HCT116 (cell line): Measurements from ENCODE around the gene CDH13. TPM values are rescaled to one million over a fixed set of nuclear protein-coding genes. Genes with fewer than 3 reads are reported as not detected.

Experiments
- ATAC-seq: fragments of 200-7000 bp; cut with Tn5 transposase; 2 replicates; pipeline ENCODE4 v1.9.1; 2020; ENCODE audit warnings: mild to moderate bottlenecking, moderate library complexity
- BruUV-seq: library from RNA; stranded (reverse); fragments of 400-500 nt; replicated peaks from 2 replicates; lab custom pipeline; 2021; lab: Mats Ljungman, UMichigan
- CTCF ChIA-PET: fragments of 300-600 bp; sonication (Branson Sonifier 250); formaldehyde crosslinking; loops from one replicate; lab custom pipeline; 2021; ENCODE audit warnings: antibody characterized with exemption; lab: Charles Lee
- POLR2A ChIA-PET: fragments of 300-600, 350-600 bp; sonication (Branson Sonifier 250); formaldehyde crosslinking; loops from one replicate; lab custom pipeline; 2021; ENCODE audit warnings: antibody characterized with exemption; lab: Charles Lee
- RAD21 ChIA-PET, 2 experiments: fragments of 300-600 bp; sonication (Branson Sonifier 250); formaldehyde crosslinking; loops; one replicate each; lab custom pipeline; 2023; ENCODE audit warnings: low total read pairs in 2 of 2; ENCODE audit not compliant: uncharacterized antibody in 2 of 2, unreplicated experiment in 2 of 2, low non-redundant PET in 1 of 2; lab: Charles Lee
- DNase-seq: peaks from one replicate; pipeline ENCODE4 v3.0.0-alpha.2; 2010; ENCODE audit warnings: low read depth, low spot score
- H2AFZ ChIP-seq: fragments of 200-600 bp; shearing (Covaris generic), sonication (generic); 2 replicates; pipeline ENCODE4 v1.6.1; 2017; ENCODE audit warnings: low read depth, mixed run types, mixed read lengths, antibody characterized with exemption, low read length; ENCODE audit not compliant: poor library complexity, severe bottlenecking
- H3K27ac ChIP-seq: 2 replicates; pipeline ENCODE4 v1.5.1; 2012; ENCODE audit warnings: low read depth, low read length
- H3K27me3 ChIP-seq: fragments of 200-600 bp; sonication (generic); 2 replicates; pipeline ENCODE4 v1.6.1; 2016; ENCODE audit warnings: mixed run types, low read length, mixed read lengths; ENCODE audit not compliant: insufficient read depth
- H3K36me3 ChIP-seq, 2 experiments: fragments of 200-500 bp in 1 of 2; fragments of 200-600 bp in 1 of 2; sonication (Bioruptor generic) in 1 of 2; sonication (generic) in 1 of 2; 2 replicates each; pipeline versions ENCODE4 v1.5.1 to v1.6.1; 2014 to 2016; ENCODE audit warnings: low read length in 2 of 2, inconsistent platforms in 1 of 2, mixed read lengths in 1 of 2, mixed run types in 1 of 2; ENCODE audit not compliant: insufficient read depth in 2 of 2, control insufficient read depth in 1 of 2
- H3K4me1 ChIP-seq, 2 experiments: fragments of 200-600 bp in 1 of 2; sonication (generic) in 1 of 2; 2 replicates each; pipeline versions ENCODE4 v1.5.1 to v1.6.1; 2012 to 2017; ENCODE audit warnings: low read length in 2 of 2, inconsistent platforms in 1 of 2, mild to moderate bottlenecking in 1 of 2, mixed read lengths in 1 of 2, mixed run types in 1 of 2, moderate library complexity in 1 of 2; ENCODE audit not compliant: insufficient read depth in 2 of 2, control insufficient read depth in 1 of 2
- H3K4me2 ChIP-seq: fragments of 200-600 bp; sonication (generic); 2 replicates; pipeline ENCODE4 v1.6.1; 2017; ENCODE audit warnings: mixed run types, low read length, mixed read lengths
- H3K4me3 ChIP-seq, 2 experiments: fragments of 200-600 bp in 1 of 2; sonication (generic) in 1 of 2; replicated peaks in 1 of 2; 2 replicates each; pipeline ENCODE4 v1.5.1; 2011 to 2016; ENCODE audit warnings: low read length in 2 of 2, control low read depth in 1 of 2, low read depth in 1 of 2, mild to moderate bottlenecking in 1 of 2, mixed read lengths in 1 of 2, mixed run types in 1 of 2
- H3K79me2 ChIP-seq: fragments of 200-600 bp; sonication (generic); 2 replicates; pipeline ENCODE4 v1.6.1; 2017; ENCODE audit warnings: mild to moderate bottlenecking, mixed run types, low read length, moderate library complexity, mixed read lengths; ENCODE audit not compliant: insufficient read depth
- H3K9ac ChIP-seq: fragments of 200-600 bp; sonication (generic); 2 replicates; pipeline ENCODE4 v1.6.1; 2016; ENCODE audit warnings: low read length, mixed read lengths
- H3K9me2 ChIP-seq: fragments of 200-600 bp; sonication (generic), shearing (Covaris generic); 2 replicates; pipeline ENCODE4 v1.6.1; 2017; ENCODE audit warnings: mixed run types, mild to moderate bottlenecking, moderate library complexity; ENCODE audit not compliant: insufficient read depth
- H3K9me3 ChIP-seq, 2 experiments: fragments of 200-500 bp in 1 of 2; fragments of 200-600 bp in 1 of 2; sonication (Bioruptor generic) in 1 of 2; sonication (generic) in 1 of 2; 2 replicates each; pipeline ENCODE4 v1.6.1; 2014 to 2017; ENCODE audit warnings: low read length in 2 of 2, mixed read lengths in 2 of 2, inconsistent platforms in 1 of 2, low read depth in 1 of 2, mild to moderate bottlenecking in 1 of 2, mixed run types in 1 of 2, moderate library complexity in 1 of 2; ENCODE audit not compliant: control insufficient read depth in 1 of 2, insufficient read depth in 1 of 2
- H4K20me1 ChIP-seq: fragments of 200-600 bp; sonication (generic), shearing (Covaris generic); 2 replicates; pipeline ENCODE4 v1.6.1; 2017; ENCODE audit warnings: mixed run types, mild to moderate bottlenecking, moderate library complexity; ENCODE audit not compliant: insufficient read depth
- CBX3 ChIP-seq: IDR thresholded peaks from 2 replicates; pipeline ENCODE4 v1.6.1; 2012; ENCODE audit warnings: low read depth
- CEBPB ChIP-seq: IDR thresholded peaks from 2 replicates; pipeline ENCODE4 v1.6.1; 2012; ENCODE audit warnings: low read depth
- CTCF ChIP-seq, 3 experiments: fragments of 200-600 bp in 1 of 3; sonication (generic) in 1 of 3; IDR thresholded peaks in 2 of 3; conservative IDR thresholded peaks in 1 of 3; 2 replicates each; pipeline ENCODE4 v1.5.1; 2012 to 2017; ENCODE audit warnings: low read depth in 2 of 3, low read length in 2 of 3, antibody characterized with exemption in 1 of 3, borderline replicate concordance in 1 of 3, control low read depth in 1 of 3, mild to moderate bottlenecking in 1 of 3, mixed read lengths in 1 of 3, mixed run types in 1 of 3, moderate library complexity in 1 of 3; ENCODE audit not compliant: insufficient read depth in 1 of 3
- EGR1 ChIP-seq: IDR thresholded peaks from 2 replicates; pipeline ENCODE4 v1.6.1; 2012; ENCODE audit warnings: low read depth
- ELF1 ChIP-seq: IDR thresholded peaks from 2 replicates; pipeline ENCODE4 v1.6.1; 2012; ENCODE audit warnings: low read depth, borderline replicate concordance
- EZH2phosphoT487 ChIP-seq: fragments of 200-600 bp; IDR thresholded peaks from 2 replicates; pipeline ENCODE4 v1.6.1; 2018; ENCODE audit warnings: antibody characterized with exemption, borderline replicate concordance
- FOSL1 ChIP-seq: IDR thresholded peaks from 2 replicates; pipeline ENCODE4 v1.6.1; 2012; ENCODE audit warnings: low read depth
- JUND ChIP-seq: IDR thresholded peaks from 2 replicates; pipeline ENCODE4 v1.6.1; 2012
- POLR2A ChIP-seq: IDR thresholded peaks from 2 replicates; pipeline ENCODE4 v1.7.0; 2011; ENCODE audit warnings: borderline replicate concordance; ENCODE audit not compliant: insufficient read depth, insufficient read length; ENCODE audit errors: extremely low read depth
- POLR2AphosphoS5 ChIP-seq: IDR thresholded peaks from 2 replicates; pipeline ENCODE4 v1.6.1; 2011; ENCODE audit warnings: mild to moderate bottlenecking, low read depth, low read length, moderate library complexity
- RAD21 ChIP-seq: IDR thresholded peaks from 2 replicates; pipeline ENCODE4 v1.6.1; 2012; ENCODE audit warnings: low read depth, mild to moderate bottlenecking
- SIN3A ChIP-seq: IDR thresholded peaks from 2 replicates; pipeline ENCODE4 v1.6.1; 2012; ENCODE audit warnings: low read depth
- SP1 ChIP-seq: IDR thresholded peaks from 2 replicates; pipeline ENCODE4 v1.6.1; 2012; ENCODE audit warnings: low read depth
- SRF ChIP-seq: IDR thresholded peaks from 2 replicates; pipeline ENCODE4 v1.6.1; 2012; ENCODE audit warnings: low read depth
- TCF7L2 ChIP-seq: IDR thresholded peaks from 2 replicates; pipeline ENCODE4 v1.7.0; 2011; ENCODE audit warnings: borderline replicate concordance, inconsistent platforms; ENCODE audit not compliant: insufficient read depth, insufficient read length; ENCODE audit errors: extremely low read depth
- YY1 ChIP-seq: IDR thresholded peaks from 2 replicates; pipeline ENCODE4 v1.6.1; 2011; ENCODE audit warnings: low read length, low read depth, moderate library complexity, mild to moderate bottlenecking; ENCODE audit not compliant: insufficient replicate concordance; ENCODE audit errors: extremely low read depth
- ZBTB33 ChIP-seq: IDR thresholded peaks from 2 replicates; pipeline ENCODE4 v1.6.1; 2011; ENCODE audit warnings: mild to moderate bottlenecking, low read length, moderate library complexity; ENCODE audit not compliant: insufficient replicate concordance; ENCODE audit errors: extremely low read depth
- ZFX ChIP-seq: fragments of 450-650 bp; IDR thresholded peaks from 2 replicates; pipeline ENCODE4 v1.6.1; 2017
- intact Hi-C: fragments of 100-400 bp; cut with micrococcal nuclease; formaldehyde crosslinking; loops from 2 replicates; pipeline ENCODE4 v1.10.0; 2022
- total RNA-seq: library from RNA; stranded (reverse); gene quantifications from one replicate; pipeline ENCODE4 v1.2.1, GENCODE V29; 2021; ENCODE audit not compliant: unreplicated experiment
- TF ChIP-seq, protein P1 (sequence below): IDR thresholded peaks from 2 replicates; pipeline ENCODE4 v1.6.1; 2012; ENCODE audit warnings: low read depth
- TF ChIP-seq, protein P2 (sequence below): IDR thresholded peaks from 2 replicates; pipeline ENCODE4 v1.6.1; 2012

The CDH13 gene
- total RNA-seq, 1 experiment from 2014 or later: not detected

GRCh38 chr16:83661656-83662055 lies 1034.9 kb downstream of the CDH13 start (continued):
- TF ChIP-seq CBX3 (no peak), CEBPB (no peak), RAD21 (no peak), POLR2A (no peak)

DNA sequence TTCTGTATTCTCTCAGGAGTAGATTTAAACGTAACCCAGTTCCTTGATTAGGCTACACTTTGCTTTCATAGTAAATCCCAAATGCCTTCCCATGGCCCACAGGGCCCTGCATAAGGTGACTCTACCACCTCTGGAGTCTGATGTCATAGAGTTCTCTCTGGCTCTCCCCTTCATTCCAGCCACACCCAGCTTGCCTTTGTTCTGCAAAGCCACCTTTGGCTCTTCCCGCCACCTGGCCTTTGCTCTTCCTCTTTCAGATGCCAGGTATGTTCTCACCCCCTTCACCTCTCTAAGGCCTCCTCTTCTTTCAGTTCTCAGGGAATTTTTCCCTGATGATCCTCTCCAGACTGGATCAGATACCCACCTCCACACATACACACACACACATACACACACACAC lies 1039.7 kb downstream of the CDH13 start:
- ATAC-seq (no peak), DNase-seq (no peak)
- TF ChIP-seq RAD21 (no peak), SIN3A (no peak), POLR2AphosphoS5 (no peak), SRF (no peak), FOSL1 (no peak), POLR2A (no peak), CTCF (IDR thresholded peaks at IDR 0.05 in 2 of 3, conservative IDR thresholded peaks at IDR 0.05 in 1 of 3; ENCODE audit: borderline replicate concordance in 1 of 3, insufficient read depth in 1 of 3, low read depth in 2 of 3, low read length in 2 of 3) (no peak), ELF1 (no peak), ZFX (no peak), YY1 (no peak), EGR1 (no peak), TCF7L2 (no peak), ZBTB33 (no peak), JUND (no peak), SP1 (no peak), EZH2phosphoT487 (no peak)
- TF ChIP-seq, protein P1, sequence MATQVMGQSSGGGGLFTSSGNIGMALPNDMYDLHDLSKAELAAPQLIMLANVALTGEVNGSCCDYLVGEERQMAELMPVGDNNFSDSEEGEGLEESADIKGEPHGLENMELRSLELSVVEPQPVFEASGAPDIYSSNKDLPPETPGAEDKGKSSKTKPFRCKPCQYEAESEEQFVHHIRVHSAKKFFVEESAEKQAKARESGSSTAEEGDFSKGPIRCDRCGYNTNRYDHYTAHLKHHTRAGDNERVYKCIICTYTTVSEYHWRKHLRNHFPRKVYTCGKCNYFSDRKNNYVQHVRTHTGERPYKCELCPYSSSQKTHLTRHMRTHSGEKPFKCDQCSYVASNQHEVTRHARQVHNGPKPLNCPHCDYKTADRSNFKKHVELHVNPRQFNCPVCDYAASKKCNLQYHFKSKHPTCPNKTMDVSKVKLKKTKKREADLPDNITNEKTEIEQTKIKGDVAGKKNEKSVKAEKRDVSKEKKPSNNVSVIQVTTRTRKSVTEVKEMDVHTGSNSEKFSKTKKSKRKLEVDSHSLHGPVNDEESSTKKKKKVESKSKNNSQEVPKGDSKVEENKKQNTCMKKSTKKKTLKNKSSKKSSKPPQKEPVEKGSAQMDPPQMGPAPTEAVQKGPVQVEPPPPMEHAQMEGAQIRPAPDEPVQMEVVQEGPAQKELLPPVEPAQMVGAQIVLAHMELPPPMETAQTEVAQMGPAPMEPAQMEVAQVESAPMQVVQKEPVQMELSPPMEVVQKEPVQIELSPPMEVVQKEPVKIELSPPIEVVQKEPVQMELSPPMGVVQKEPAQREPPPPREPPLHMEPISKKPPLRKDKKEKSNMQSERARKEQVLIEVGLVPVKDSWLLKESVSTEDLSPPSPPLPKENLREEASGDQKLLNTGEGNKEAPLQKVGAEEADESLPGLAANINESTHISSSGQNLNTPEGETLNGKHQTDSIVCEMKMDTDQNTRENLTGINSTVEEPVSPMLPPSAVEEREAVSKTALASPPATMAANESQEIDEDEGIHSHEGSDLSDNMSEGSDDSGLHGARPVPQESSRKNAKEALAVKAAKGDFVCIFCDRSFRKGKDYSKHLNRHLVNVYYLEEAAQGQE: no peak
- TF ChIP-seq, protein P2, sequence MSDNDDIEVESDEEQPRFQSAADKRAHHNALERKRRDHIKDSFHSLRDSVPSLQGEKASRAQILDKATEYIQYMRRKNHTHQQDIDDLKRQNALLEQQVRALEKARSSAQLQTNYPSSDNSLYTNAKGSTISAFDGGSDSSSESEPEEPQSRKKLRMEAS: no peak

More for the DNA sequence above, 1039.7 kb downstream of the CDH13 start:
- peaks cover 16% of the 10 kb centered on the region for H3K27me3 ChIP-seq
- H3K36me3 ChIP-seq: no peaks in the 10 kb centered on the region
- no peaks in the 10 kb centered on the region for H3K9me2 ChIP-seq
- H3K9me3 ChIP-seq: no peaks in the 10 kb centered on the region
- no peaks in the 10 kb centered on the region for H4K20me1 ChIP-seq
- no peak overlapping the region for H3K4me3 ChIP-seq
- no peak overlapping the region for H3K27ac ChIP-seq
- ChIA-PET CTCF (no interaction called here), POLR2A (no interaction called here), RAD21 (no interaction called here)
- intact Hi-C loops: no loop called here
- H3K79me2 ChIP-seq: no peaks in the 10 kb centered on the region
- H3K4me2 ChIP-seq: no peak overlapping the region
- no TSS peak for BruUV-seq
- H3K4me1 ChIP-seq: no peaks in the 10 kb centered on the region
- no peak overlapping the region for H2AFZ ChIP-seq
- no peak overlapping the region for H3K9ac ChIP-seq
